DMS 273 (cell line): ENCODE measurements around the gene ACVR1B.

Experiments used
- DNase-seq: peaks from one replicate; lab custom pipeline; 2025; ENCODE audit not compliant: unreplicated experiment; lab: John Stamatoyannopoulos, UW

ACVR1B gene

DNA sequence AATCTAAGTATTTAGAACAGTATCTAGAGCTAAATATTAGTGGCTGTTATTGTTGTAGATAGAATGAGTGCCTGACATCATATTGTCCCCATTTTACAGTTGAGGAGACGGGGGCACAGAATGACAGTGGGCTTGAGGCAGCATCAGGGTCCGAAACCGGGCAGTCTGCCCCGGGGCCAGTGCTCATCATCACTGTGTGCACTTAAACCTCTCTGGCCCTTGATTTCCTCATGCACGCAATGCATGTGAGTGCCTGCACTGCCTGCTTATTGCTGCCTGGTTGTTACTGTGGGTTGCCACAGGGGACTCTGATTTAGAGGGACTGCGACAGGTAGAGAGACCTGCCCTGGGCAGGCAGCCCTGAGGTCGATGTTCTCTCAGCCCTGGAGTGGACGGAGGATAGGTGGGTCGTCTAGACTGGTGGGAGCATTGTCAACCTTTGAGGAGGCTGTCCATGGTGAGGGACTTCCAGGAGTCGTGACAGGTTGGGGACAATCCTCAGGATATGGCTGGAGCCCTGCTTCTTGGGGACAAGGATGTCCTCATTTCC is 34.4 kb upstream of the ACVR1B start:
- DNase-seq: no peak

- DNase-seq: peak; percentile 43
These were observed 33.6 kb upstream of the ACVR1B start for GRCh38 chr12:51917746-51918453.

GRCh38 chr12:51920046-51920445 is 31.5 kb upstream of the ACVR1B start:
- DNase-seq: no peak

- DNase-seq: peak; percentile 74
These were observed 30.3 kb upstream of the ACVR1B start for GRCh38 chr12:51921017-51921725.

GRCh38 chr12:51922146-51922545 is 29.4 kb upstream of the ACVR1B start:
- no peak for DNase-seq

GRCh38 chr12:51922762-51923505 is 28.6 kb upstream of the ACVR1B start:
- DNase-seq: no peak

DNA sequence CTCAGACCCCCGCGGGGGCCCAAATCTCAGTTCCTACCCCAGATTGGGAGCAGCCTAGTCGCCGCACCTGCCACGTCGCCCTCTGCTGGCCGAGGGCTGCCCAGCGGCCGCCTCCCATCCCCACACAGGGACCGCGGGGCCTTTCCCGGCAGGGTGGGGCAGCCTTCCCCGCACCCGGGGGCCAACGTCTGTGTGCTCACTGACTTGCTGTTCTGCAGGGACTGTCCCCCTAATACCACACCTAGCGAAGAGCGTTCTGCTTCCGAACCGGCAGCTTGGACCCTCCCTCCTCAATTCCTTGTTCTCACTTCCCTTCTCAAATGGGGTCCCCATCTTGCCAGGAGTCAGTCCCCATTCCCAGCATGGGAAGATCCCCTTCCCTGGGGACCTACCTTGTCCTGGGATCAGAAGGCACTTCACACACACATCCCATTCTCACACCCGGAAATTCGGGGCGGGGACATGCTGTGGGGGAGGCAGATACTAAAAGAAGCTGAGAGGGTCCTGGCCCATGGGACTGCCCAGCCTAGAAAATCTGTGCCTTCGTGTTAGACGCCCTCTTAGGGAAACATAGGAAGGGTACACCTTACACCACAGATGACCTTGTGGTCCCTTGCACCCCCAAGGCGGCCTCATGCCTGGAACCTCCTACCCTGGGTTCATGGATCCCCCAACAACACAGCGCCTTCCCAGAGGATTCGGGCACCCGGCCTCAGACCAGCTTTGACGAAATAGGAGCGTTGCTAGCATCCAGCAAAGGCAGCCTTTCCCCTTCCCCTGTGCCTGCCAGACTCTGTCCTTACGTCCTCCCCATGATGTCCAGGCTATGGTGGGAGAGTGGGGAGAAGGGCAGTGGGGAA is 27.8 kb upstream of the ACVR1B start:
- no peak for DNase-seq

DNA sequence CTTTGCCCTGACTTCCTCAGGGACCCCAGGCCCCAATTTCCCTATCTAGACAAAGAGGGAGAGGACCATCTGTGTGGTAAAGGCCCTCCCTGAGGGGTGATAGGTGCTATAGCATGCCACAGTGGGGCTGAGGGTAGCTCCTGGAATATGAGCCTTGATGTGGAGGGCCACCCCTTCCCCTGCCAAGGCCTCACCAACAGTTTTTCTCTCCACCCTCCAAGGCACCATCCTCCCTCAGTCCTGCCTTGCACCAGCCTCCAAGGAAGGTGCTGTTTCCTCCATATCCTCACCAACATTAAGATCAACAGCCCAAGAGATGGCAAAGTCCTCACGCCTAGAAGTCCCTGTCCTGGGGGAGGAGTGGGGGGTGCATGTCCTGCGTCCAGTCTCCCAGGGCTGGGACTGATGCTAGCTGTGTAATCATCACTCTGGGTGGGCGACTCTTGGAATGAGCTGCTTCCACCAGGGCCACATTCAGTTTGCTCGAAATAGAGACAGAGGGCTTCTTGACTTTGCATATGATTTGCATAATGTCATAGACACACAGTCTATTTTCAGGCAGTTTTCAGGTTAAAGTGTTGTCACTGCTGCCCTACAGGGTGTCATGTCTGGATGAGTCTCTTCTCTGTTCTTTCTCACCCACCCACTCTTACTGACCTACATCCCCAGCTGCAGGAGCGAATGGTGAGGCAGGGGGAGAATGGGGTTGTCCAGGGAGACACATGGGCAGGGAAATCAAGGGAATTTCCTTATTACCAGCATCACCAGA is 26.8 kb upstream of the ACVR1B start:
- no peak for DNase-seq

DNA sequence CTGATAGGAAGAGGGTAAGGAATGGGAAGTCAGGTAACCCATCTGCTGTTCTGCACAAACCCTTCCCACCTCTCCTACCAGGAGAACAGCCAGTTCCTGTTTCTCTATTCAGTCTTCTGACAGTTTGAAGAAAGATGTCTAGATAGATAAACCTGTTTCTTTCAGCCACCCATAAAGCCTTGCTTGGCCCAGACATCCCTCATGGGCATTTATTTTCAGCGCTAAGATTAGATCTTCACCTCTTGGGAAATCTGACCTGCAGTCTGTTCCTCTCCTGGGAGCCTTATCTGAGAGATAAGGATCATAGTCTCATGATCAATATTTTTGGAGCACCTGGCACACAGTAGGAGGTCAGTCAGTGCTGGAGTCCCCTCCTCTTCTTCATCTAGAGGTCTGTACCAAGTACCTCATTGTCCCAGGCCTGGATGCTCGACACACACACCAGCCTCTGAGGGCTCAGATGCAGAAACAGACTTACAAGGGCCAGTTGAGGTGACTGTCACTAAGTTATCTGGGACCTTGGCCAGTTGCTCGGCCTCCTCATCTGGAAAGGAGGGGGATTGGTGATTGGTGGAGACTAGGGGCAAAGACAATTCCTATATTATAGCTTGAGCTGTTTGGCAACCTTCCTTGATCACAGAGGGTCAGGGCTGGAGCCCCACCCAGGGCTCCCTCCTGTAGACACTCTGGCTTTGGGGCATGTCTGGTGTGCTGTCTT is 26.0 kb upstream of the ACVR1B start:
- DNase-seq: no peak

DNA sequence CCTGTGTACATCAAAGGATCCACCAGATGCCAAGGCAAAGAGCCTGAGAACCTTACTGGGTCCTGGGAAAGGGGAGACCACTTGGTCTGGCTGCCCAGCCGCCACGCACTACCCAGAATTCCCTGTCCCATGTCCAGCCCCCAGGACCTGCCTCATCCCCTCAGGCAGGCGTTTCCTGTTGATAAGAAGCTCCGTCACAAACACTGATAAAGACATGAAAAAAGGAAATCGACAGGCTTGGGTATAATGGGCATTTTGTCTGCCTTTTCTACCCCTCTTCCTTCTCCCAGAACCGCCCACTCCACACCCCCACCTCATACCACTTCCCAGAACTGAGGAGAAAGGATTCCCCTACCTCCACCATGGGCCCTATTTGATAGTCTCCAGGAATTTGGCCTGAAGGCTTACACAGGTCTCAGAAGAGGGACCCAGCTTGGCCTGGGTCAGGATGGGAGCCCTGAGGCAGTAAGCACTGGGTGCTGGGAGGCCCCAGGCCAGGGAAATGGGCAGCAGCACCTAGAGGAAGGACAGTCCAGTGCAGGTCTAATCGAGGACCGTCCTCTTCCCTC is 25.4 kb upstream of the ACVR1B start:
- no peak for DNase-seq

DNA sequence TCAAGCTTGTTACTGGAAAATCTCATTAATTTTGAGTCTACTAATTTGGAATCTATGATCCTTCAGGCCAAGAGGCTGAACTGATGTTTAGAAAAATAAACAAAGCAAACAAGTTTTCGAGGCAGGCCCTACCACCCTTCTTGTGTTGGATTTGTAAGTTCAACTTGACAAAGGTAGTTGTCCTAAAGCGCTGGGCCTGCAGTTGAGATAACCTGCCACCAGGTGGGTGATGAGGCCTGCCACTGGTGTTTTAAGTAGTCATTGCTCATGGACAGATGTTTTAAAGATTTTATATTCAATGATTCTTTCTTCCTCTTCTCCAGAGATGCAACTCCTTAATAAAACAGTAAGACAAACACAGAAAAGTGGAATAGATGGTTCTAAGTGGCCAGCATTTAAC is 24.8 kb upstream of the ACVR1B start:
- DNase-seq: peak; percentile 51

DNA sequence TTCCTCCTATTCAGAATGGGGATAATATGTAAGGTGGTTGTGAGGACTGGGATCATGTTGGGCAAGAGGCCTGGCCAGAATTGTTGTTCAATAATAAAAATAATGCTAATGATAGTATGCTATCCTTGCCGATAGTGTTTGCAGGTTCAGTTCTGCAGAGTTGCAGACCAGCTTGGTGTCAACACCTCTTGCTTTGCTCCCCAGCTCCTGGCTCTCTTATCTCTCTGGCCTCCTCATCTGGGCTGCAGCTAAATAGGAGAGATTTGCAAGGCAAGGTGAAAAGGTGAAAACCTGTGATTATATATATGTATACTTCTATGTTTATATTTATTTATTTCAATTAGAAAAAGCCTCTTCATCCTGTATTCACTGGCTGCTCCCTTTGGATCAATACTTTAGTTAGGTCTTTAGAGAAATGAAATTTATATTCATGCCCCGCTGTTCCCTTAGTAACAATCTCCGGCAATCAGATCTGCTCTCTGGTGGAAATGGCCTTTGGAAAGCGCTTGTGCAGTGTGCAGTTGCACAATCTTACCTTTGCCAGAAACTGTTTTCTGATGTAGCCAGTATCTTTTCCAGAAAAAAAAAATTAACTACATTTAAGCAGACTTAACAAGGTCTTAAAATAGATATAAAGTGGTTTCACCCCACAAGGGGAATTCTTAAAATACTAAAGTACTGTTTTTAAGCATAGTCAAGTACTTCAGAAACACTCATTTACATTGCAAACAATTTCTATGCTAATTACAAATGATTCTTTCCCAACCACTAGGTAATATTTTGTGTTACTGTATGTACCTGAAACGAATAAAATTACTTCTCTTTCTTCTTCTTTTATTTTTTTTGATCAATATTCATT is 19.1 kb upstream of the ACVR1B start:
- peak; percentile 29 for DNase-seq

GRCh38 chr12:51934080-51934479 is 17.4 kb upstream of the ACVR1B start:
- DNase-seq: no peak

GRCh38 chr12:51937926-51938325 is 13.6 kb upstream of the ACVR1B start:
- peak; percentile 64 for DNase-seq

DNA sequence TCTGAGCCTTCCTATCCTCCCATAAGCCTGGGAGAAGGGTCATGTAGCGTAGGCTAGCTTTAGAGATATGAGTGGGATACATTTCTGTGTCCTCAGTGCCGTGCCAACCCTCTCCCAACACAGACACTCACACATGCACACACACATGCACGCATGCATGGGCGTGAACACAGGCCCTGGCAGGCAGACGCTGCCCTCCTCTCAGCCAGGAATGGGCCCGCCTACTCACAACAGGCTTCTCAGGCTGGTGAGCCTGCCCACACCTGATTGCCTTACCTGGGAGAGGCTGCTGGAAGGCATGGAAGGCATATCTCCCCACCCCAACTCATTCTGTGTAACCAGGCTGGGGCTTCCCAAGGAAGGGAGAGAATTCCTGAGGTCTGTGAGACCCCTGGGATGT is 12.8 kb upstream of the ACVR1B start:
- no peak for DNase-seq

GRCh38 chr12:51941011-51941581 is 10.4 kb upstream of the ACVR1B start:
- DNase-seq: peak; percentile 82

DNA sequence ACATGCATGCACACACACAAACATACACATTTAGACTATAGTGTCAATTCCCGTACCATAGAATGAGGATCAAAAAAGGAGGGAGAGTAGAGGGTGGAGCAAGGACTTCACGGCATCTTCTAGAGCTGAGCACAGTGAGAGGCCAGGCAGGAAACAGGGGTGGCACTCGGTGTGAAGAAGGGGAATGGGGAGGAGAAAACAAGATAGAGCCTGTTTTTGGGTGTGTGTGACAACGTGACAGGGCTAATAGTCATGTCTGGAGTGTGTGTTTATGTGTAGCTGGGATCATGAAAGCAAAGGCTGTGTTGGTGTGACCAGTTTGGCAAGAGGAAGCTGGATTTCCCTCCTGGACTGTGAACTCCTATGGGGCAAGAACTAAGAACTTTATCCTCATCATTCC is 9.9 kb upstream of the ACVR1B start:
- DNase-seq: no peak

DNA sequence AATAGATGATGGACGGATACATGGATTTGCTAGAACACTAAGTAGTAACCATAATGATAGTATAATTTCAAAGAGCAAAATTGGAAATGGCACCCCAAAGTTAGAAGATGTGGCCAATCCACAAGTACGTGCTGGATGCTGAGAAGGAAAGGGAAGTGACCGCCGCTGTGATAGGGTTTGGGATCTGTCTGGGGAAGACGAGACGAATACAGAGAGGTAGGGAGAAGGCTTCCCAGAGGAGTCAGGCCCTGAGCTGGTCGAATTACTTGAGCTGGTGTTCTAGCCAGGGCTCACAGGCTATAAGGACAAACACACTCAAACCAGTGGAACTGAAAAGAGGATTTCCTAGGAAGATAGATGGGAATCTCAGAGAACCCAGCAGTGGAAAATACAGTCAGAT is 9.4 kb upstream of the ACVR1B start:
- no peak for DNase-seq
